Measurements from ENCODE around the gene GOLGA5.

Gene GOLGA5

DNA sequence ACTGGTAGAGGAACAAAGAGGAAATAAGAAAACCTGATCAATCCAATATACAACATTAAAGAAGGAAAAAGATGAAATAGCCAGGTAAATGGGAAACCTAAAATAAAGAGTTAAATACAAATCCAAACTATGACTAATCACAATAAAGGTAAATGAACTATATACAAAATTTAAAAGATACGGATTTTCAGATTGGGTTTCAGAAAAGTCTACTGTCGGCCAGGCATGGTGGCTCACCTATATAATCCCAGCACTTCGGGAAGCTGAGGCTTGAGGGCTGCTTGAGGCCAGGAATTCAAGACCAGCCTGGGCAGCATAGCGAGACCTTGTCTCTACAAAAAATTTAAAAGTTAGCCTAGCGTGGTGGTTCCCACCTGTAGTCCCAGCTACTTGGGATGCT lies 89.0 kb downstream of the GOLGA5 start:
- no peak for DNase-seq

DNA sequence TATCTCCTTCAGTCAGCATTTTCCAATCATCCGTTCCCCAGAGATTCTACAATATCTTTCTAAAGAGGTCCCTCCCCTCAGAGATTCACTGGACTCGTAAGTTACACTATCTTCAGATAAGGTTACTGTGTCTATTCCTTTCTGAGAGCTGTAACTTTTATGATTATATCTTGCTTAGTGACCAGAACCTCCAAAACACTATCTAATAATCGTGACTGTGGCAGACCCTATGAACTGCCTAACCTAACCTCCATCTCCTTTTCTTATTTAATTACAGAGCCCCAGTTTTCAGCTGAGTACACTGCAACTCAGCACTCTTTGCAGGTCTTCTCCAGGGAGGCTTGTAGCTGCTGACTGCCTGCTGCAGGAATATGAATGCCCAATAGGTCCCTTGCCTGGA lies 90.3 kb downstream of the GOLGA5 start:
- DNase-seq, result no peak

DNA sequence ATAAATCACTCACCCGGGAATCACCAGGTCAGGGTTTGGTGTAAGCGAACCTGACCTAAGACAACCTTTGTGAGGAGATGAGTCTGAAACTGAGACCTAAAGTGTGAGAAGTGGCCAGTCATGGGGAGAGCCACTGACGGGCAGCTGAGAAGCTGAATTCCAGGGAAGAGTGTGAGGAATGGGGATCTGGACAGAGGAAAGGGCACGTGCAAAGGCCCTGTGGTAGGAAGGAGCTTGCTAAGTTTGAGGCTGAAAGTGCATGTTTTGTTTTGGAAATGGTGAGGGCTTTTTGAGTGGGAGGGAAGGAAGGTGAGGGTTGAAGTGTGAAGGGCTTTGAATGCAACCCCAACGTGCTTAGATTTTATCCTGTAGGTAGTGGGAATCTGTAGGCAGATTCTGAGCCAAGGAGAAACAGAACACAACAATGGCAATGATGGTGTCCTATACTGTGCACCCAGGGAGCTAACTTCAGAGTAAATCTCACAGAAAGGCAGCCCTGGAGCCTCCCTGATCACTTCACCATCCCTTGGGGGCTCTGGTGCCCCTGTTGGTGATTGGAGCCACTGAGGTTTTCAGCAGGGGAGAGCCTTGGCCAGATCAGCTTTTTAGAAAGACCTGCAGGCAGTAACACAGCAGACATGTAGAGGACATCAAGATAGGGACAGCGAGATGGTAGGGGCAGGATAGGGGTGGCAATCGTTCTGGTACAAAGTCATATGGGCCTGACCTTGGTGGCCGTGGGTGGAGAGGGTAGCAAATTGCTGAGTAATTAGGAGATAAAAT lies 91.4 kb downstream of the GOLGA5 start:
- DNase-seq, result no peak

DNA sequence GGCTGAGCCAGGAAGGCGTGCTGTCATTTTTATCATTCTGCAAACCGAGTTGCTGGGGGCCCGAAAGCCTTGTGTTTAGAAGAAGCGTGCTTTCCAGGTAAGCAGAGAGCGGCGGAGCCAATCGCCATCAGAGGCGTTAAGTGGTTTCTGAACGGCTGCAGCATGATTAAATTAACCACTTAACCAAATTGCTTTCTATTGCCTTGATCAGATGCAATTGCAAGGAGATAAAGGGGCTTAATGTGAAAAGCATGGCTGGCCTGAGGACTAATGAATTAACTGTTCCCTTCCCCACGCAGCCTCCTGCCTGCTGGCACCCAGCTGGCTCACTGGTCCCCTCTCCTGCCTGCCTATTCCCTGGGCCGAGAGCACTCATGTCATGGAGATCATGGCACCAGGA lies 92.2 kb downstream of the GOLGA5 start:
- no peak for DNase-seq

DNA sequence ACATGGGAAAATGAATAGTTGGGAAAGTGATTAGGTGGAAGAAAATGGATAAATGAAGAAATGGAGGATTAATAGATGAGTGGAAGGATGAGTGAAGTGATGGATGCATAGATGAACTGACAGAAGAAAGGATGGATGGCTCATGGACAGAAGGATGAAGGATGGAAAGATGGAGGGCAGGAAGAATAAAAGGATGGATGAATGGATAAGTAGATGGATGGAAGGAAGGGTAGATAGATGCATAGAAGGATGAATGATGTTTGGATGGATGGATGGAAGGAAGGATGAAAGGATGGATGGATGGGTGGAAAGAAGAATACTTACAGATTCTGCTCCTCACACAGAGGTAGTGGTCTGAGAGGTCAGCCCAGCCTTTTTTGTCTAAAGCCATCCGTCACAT lies 93.1 kb downstream of the GOLGA5 start:
- DNase-seq, result no peak

DNA sequence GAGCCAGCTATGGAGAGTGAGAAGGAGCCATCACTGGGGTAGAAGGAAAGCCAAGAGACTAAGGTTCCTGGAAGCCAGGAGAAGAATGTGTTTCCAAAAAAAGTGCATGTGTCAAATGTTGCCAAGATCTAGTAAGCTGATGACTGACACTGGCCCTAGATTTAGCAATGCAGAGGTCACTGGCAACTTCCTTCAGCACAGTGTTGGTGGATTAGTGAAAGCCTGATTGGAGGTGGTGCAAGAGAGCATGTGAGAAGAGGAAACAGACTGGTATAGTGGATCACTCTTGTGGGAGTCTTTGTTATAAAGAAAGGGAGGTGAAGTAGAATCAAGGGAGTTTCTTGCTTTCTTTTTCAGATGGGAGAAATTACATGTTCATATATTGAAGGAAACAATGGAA lies 94.8 kb downstream of the GOLGA5 start:
- no peak for DNase-seq

Measured in hippocampal formation (tissue), 2 donors.